HepG2 (cell line): ENCODE data around the gene PTGIS. TPM values are rescaled to one million over a fixed set of nuclear protein-coding genes. Genes with fewer than 3 reads are reported as not detected.
A peak's percentile ranks its signal among the peaks of the same experiment; 100 is the strongest.

ENCODE experiments used
- ELF4 ChIP-seq: sonication (generic); formaldehyde crosslinking; IDR thresholded peaks from 2 replicates; pipeline ENCODE4 v1.5.0; 2020; ENCODE audit warnings: missing genetic modification reagents, mild to moderate bottlenecking, moderate library complexity, borderline replicate concordance
- HBP1 ChIP-seq: IDR thresholded peaks from 2 replicates; pipeline ENCODE4 v1.6.1; 2016; ENCODE audit warnings: low read depth, control low read depth
- NAIF1 ChIP-seq: sonication (generic); formaldehyde crosslinking; IDR thresholded peaks from 2 replicates; pipeline ENCODE4 v1.5.0; 2020; ENCODE audit warnings: mild to moderate bottlenecking, missing genetic modification reagents, borderline replicate concordance
- RAD21 ChIP-seq: fragments of 450-650 bp; formaldehyde crosslinking; IDR thresholded peaks from 2 replicates; pipeline ENCODE4 v1.5.0; 2020; ENCODE audit warnings: mild to moderate bottlenecking
- THRA ChIP-seq: sonication (generic); formaldehyde crosslinking; IDR thresholded peaks from 2 replicates; pipeline ENCODE4 v1.4.0; 2020; ENCODE audit warnings: missing genetic modification reagents, borderline replicate concordance
- U2AF1 ChIP-seq: fragments of 200-400 bp; formaldehyde crosslinking; optimal IDR thresholded peaks from 2 replicates; pipeline ENCODE3; 2017; ENCODE audit warnings: mild to moderate bottlenecking, low read depth, low read length
- ZNF792 ChIP-seq: IDR thresholded peaks from 2 replicates; pipeline ENCODE4 v1.6.1; 2016
- polyA plus RNA-seq, 8 experiments: library from polyadenylated mRNA; depleted of rRNA in 3 of 8; stranded (reverse) in 7 of 8; unstranded in 1 of 8; fragments of >200 nt; fragmentation: Illumina TruSeq in 4 of 8; extraction: Trizol in 4 of 8; gene quantifications; 2 replicates each; pipeline versions ENCODE4 v1.2.1 to v1.2.3, GENCODE V29; 2011 to 2016; ENCODE audit warnings: low read depth in 4 of 8, missing spikeins in 1 of 8, mixed read lengths in 1 of 8; ENCODE audit not compliant: insufficient read depth in 1 of 8
- total RNA-seq, 5 experiments: library from RNA; depleted of rRNA; stranded (reverse); fragments of >200 nt; fragmentation: Illumina TruSeq; extraction: Trizol; gene quantifications; 2 replicates each; pipeline ENCODE4 v1.2.3, GENCODE V29; 2016; ENCODE audit warnings: low read depth in 1 of 5
- TF ChIP-seq, protein P1 (sequence below): sonication (generic); formaldehyde crosslinking; IDR thresholded peaks from 2 replicates; pipeline ENCODE4 v1.4.0; 2020; ENCODE audit warnings: low read depth, mild to moderate bottlenecking, missing genetic modification reagents

Gene PTGIS
- total and polyA plus RNA-seq, 2 of the 13 experiments (the other 11 are each of a cell fraction or from before 2014, with no cell fraction given), result not detected

- TF ChIP-seq THRA (CRISPR knock-in tag) (peak; percentile 34; the same call in 1 of the 2 replicates), U2AF1 (no peak), NAIF1 (CRISPR knock-in tag) (no peak), RAD21 (CRISPR knock-in tag) (peak; percentile 82), ZNF792 (CRISPR knock-in tag) (no peak), HBP1 (CRISPR knock-in tag) (peak; percentile 76; the same call in 1 of the 2 replicates), ELF4 (CRISPR knock-in tag) (no peak)
- TF ChIP-seq, protein P1, sequence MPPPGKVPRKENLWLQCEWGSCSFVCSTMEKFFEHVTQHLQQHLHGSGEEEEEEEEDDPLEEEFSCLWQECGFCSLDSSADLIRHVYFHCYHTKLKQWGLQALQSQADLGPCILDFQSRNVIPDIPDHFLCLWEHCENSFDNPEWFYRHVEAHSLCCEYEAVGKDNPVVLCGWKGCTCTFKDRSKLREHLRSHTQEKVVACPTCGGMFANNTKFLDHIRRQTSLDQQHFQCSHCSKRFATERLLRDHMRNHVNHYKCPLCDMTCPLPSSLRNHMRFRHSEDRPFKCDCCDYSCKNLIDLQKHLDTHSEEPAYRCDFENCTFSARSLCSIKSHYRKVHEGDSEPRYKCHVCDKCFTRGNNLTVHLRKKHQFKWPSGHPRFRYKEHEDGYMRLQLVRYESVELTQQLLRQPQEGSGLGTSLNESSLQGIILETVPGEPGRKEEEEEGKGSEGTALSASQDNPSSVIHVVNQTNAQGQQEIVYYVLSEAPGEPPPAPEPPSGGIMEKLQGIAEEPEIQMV, result no peak
These were observed 35.3 kb upstream of the PTGIS start (continued) for GRCh38 chr20:49603209-49603627.
